ENCODE data around the gene PNMA6E. TPM values are rescaled to one million over a fixed set of nuclear protein-coding genes. Genes with fewer than 3 reads are reported as not detected.

PNMA6E gene
- total and polyA plus RNA-seq, 2 donors (not counting 3 experiments of a cell fraction or from before 2014, with no cell fraction given): not detected

GRCh38 chrX:153420851-153421599 is 19.9 kb upstream of the PNMA6E start:
- TF ChIP-seq MAX (IDR thresholded peaks at IDR 0.05; ENCODE audit: insufficient read depth, insufficient read length) (no peak), FOS (IDR thresholded peaks at IDR 0.05; ENCODE audit: borderline replicate concordance, insufficient read depth, low read length) (no peak), JUN (IDR thresholded peaks at IDR 0.05; ENCODE audit: borderline replicate concordance, insufficient read depth, insufficient read length, low read depth) (no peak), CTCF (IDR thresholded peaks at IDR 0.05; ENCODE audit: extremely low read depth in 1 of 2, insufficient read depth in 1 of 2, low read depth in 1 of 2, low read length in 2 of 2) (no peak), MYC (IDR thresholded peaks at IDR 0.05; ENCODE audit: low read depth, low read length) (no peak), EZH2 (IDR thresholded peaks at IDR 0.05; ENCODE audit: borderline replicate concordance, low read depth, low read length, severe bottlenecking) (no peak), GATA2 (IDR thresholded peaks at IDR 0.05; ENCODE audit: insufficient read depth, insufficient read length, low read depth, low read length) (no peak), POLR2A (IDR thresholded peaks at IDR 0.05; ENCODE audit: low read depth, low read length) (no peak), POLR2AphosphoS5 (IDR thresholded peaks at IDR 0.05; ENCODE audit: insufficient read depth, low read depth, low read length) (no peak)
- H3K4me2 ChIP-seq (ENCODE audit: insufficient read depth, low read length): no peak overlapping the region
- H3K4me1 ChIP-seq (ENCODE audit: control insufficient read depth, extremely low read depth, insufficient read depth, low read length): no peaks in the 10 kb centered on the region
- H3K9me1 ChIP-seq (replicated peaks; ENCODE audit: control insufficient read depth, extremely low read depth, insufficient read depth, low read length): no peaks in the 10 kb centered on the region
- ChIA-PET CTCF (no interaction called here), POLR2A (no interaction called here)
- H4K20me1 ChIP-seq (replicated peaks; ENCODE audit: control insufficient read depth, extremely low read depth, insufficient read depth, low read length): no peaks in the 10 kb centered on the region
- H3K27ac ChIP-seq (ENCODE audit: insufficient read depth, low read depth, low read length): no peak overlapping the region
- H2AFZ ChIP-seq (ENCODE audit: low read depth, low read length): no peak overlapping the region
- intact Hi-C loops (cut with micrococcal nuclease): no loop called here
- H3K27me3 ChIP-seq (ENCODE audit: control insufficient read depth in 2 of 2, insufficient read depth in 2 of 2, low read length in 2 of 2): no peaks in the 10 kb centered on the region
- no peak for DNase-seq (ENCODE audit: low read depth, low spot score)
- H3K4me3 ChIP-seq (replicated peaks in 1 of 3; ENCODE audit: insufficient read depth in 1 of 3, low read depth in 1 of 3, low read length in 3 of 3): no peak overlapping the region
- no peaks in the 10 kb centered on the region for H3K36me3 ChIP-seq (ENCODE audit: control insufficient read depth in 2 of 2, extremely low read depth in 1 of 2, insufficient read depth in 2 of 2, low read length in 2 of 2)
- no peaks in the 10 kb centered on the region for H3K9me3 ChIP-seq (replicated peaks; ENCODE audit: control insufficient read depth, insufficient read depth, low read length)
- H3K79me2 ChIP-seq (ENCODE audit: control insufficient read depth, insufficient read depth, low read length): no peaks in the 10 kb centered on the region
- H3K9ac ChIP-seq (replicated peaks; ENCODE audit: extremely low read depth, insufficient read depth, low read length): no peak overlapping the region
- BruUV-seq (replicated peaks): no TSS peak
- no peak for FAIRE-seq
- dilution Hi-C loops (cut with MboI; ENCODE audit: extremely low pct_ligation_motif_present, low sequenced_read_pairs): no loop called here
